ENCODE measurements around the gene NEUROG2. TPM values are rescaled to one million over a fixed set of nuclear protein-coding genes. Genes with fewer than 3 reads are reported as not detected.
"Not testable (repeated sequence)": the region's sequence is repeated elsewhere in the genome, so short reads cannot be mapped to it uniquely, and the experiment has no call there.

NEUROG2 gene
- total RNA-seq, 1 experiment from 2014 or later: not detected

- intact Hi-C loops (cut with micrococcal nuclease; ENCODE audit: unreplicated experiment): no loop called here
- Histone ChIP-seq H3K27ac (ENCODE audit: low read depth, low read length, poor library complexity, severe bottlenecking) (no peak overlapping the region), H3K4me3 (ENCODE audit: low read depth, low read length, poor library complexity, severe bottlenecking) (no peak overlapping the region), H3K27me3 (replicated peaks; ENCODE audit: insufficient read depth, low read depth, low read length, poor library complexity) (no peaks in the 10 kb centered on the region), H3K4me1 (ENCODE audit: insufficient read depth, low read length, poor library complexity, severe bottlenecking) (no peaks in the 10 kb centered on the region), H3K36me3 (ENCODE audit: insufficient read depth, low read length, poor library complexity, severe bottlenecking) (no peaks in the 10 kb centered on the region), H3K9me3 (ENCODE audit: low read depth, low read length, poor library complexity, severe bottlenecking) (no peaks in the 10 kb centered on the region)
- DNase-seq (ENCODE audit: low spot score): no peak
- BruUV-seq (replicated peaks): no TSS peak
- TF ChIP-seq CTCF (conservative IDR thresholded peaks at IDR 0.05; ENCODE audit: low read depth, low read length) (no peak), EZH2 (IDR thresholded peaks at IDR 0.05; ENCODE audit: borderline replicate concordance, low read depth, low read length, poor library complexity, severe bottlenecking) (no peak)
- ChIA-PET CTCF (no interaction called here), POLR2A (ENCODE audit: low non-redundant PET) (no interaction called here)
Observed at GRCh38 chr4:112557676-112558411, 41.9 kb upstream of the NEUROG2 start.

- H3K36me3 ChIP-seq (ENCODE audit: insufficient read depth, low read length, poor library complexity, severe bottlenecking); H3K4me1 ChIP-seq (ENCODE audit: insufficient read depth, low read length, poor library complexity, severe bottlenecking); DNase-seq (ENCODE audit: low spot score); H3K9me3 ChIP-seq (ENCODE audit: low read depth, low read length, poor library complexity, severe bottlenecking); intact Hi-C loops (cut with micrococcal nuclease; ENCODE audit: unreplicated experiment); H3K27me3 ChIP-seq (replicated peaks; ENCODE audit: insufficient read depth, low read depth, low read length, poor library complexity); H3K27ac ChIP-seq (ENCODE audit: low read depth, low read length, poor library complexity, severe bottlenecking); BruUV-seq (replicated peaks); H3K4me3 ChIP-seq (ENCODE audit: low read depth, low read length, poor library complexity, severe bottlenecking); CTCF ChIA-PET; POLR2A ChIA-PET (ENCODE audit: low non-redundant PET): not testable (repeated sequence)
Observed at GRCh38 chr4:112554271-112554670, 38.3 kb upstream of the NEUROG2 start.

- POLR2A ChIA-PET (ENCODE audit: low non-redundant PET): no interaction called here
- no peak overlapping the region for H3K4me3 ChIP-seq (ENCODE audit: low read depth, low read length, poor library complexity, severe bottlenecking)
- CTCF ChIA-PET: no interaction called here
Observed at GRCh38 chr4:112552668-112553067, 36.7 kb upstream of the NEUROG2 start.

More at GRCh38 chr4:112552668-112553067, 36.7 kb upstream of the NEUROG2 start:
- no TSS peak for BruUV-seq (replicated peaks)
- TF ChIP-seq CTCF (conservative IDR thresholded peaks at IDR 0.05; ENCODE audit: low read depth, low read length) (no peak), EZH2 (IDR thresholded peaks at IDR 0.05; ENCODE audit: borderline replicate concordance, low read depth, low read length, poor library complexity, severe bottlenecking) (no peak)
- no peaks in the 10 kb centered on the region for H3K4me1 ChIP-seq (ENCODE audit: insufficient read depth, low read length, poor library complexity, severe bottlenecking)
- intact Hi-C loops (cut with micrococcal nuclease; ENCODE audit: unreplicated experiment): no loop called here
- H3K27ac ChIP-seq (ENCODE audit: low read depth, low read length, poor library complexity, severe bottlenecking): no peak overlapping the region
- DNase-seq (ENCODE audit: low spot score): no peak
- no peaks in the 10 kb centered on the region for H3K27me3 ChIP-seq (replicated peaks; ENCODE audit: insufficient read depth, low read depth, low read length, poor library complexity)
- no peaks in the 10 kb centered on the region for H3K36me3 ChIP-seq (ENCODE audit: insufficient read depth, low read length, poor library complexity, severe bottlenecking)
- no peaks in the 10 kb centered on the region for H3K9me3 ChIP-seq (ENCODE audit: low read depth, low read length, poor library complexity, severe bottlenecking)
